GM12878 (cell line): Measurements from ENCODE around the gene TOB1. TPM values are rescaled to one million over a fixed set of nuclear protein-coding genes. Genes with fewer than 3 reads are reported as not detected.

Experiments
- BRCA1 ChIP-seq: IDR thresholded peaks from 2 replicates; pipeline ENCODE4 v1.6.1; 2011; ENCODE audit warnings: low read depth, low read length, improper control_type of control experiment
- CBX5 ChIP-seq: sonication (generic); IDR thresholded peaks from 2 replicates; pipeline ENCODE4 v1.6.1; 2016; ENCODE audit warnings: low read depth, moderate library complexity, mild to moderate bottlenecking, inconsistent platforms
- CHD2 ChIP-seq: IDR thresholded peaks from 2 replicates; pipeline ENCODE4 v1.6.1; 2011; ENCODE audit warnings: low read depth, low read length, improper control_type of control experiment, borderline replicate concordance
- E2F8 ChIP-seq: fragments of 450-650 bp; IDR thresholded peaks from 2 replicates; pipeline ENCODE4 v1.6.1; 2018; ENCODE audit warnings: mild to moderate bottlenecking, low read depth, moderate library complexity; ENCODE audit not compliant: partially characterized antibody
- KDM1A ChIP-seq: fragments of 200-600 bp; sonication (generic); IDR thresholded peaks from 2 replicates; pipeline ENCODE4 v1.6.1; 2016; ENCODE audit warnings: borderline replicate concordance
- KLF5 ChIP-seq: fragments of 450-650 bp; IDR thresholded peaks from 2 replicates; pipeline ENCODE4 v1.6.1; 2014; ENCODE audit warnings: mild to moderate bottlenecking; ENCODE audit not compliant: partially characterized antibody
- MEF2B ChIP-seq: fragments of 450-650 bp; IDR thresholded peaks from 2 replicates; pipeline ENCODE4 v1.6.1; 2018; ENCODE audit warnings: mild to moderate bottlenecking, moderate library complexity; ENCODE audit not compliant: partially characterized antibody, poor library complexity, severe bottlenecking
- MLLT1 ChIP-seq: fragments of 450-650 bp; IDR thresholded peaks from 2 replicates; pipeline ENCODE4 v1.6.1; 2016; ENCODE audit warnings: mild to moderate bottlenecking
- NR2C1 ChIP-seq: fragments of 450-650 bp; IDR thresholded peaks from 2 replicates; pipeline ENCODE4 v1.6.1; 2017; ENCODE audit warnings: antibody characterized with exemption, mild to moderate bottlenecking, moderate library complexity
- PML ChIP-seq: IDR thresholded peaks from 2 replicates; pipeline ENCODE4 v1.6.1; 2012; ENCODE audit warnings: low read length, inconsistent platforms
- POLR2AphosphoS5 ChIP-seq: IDR thresholded peaks from 2 replicates; pipeline ENCODE4 v1.6.1; 2011; ENCODE audit warnings: mild to moderate bottlenecking, low read length, inconsistent platforms
- RBBP5 ChIP-seq: fragments of 200-600 bp; sonication (generic); conservative IDR thresholded peaks from 2 replicates; pipeline ENCODE4 v1.6.1; 2016
- SIX5 ChIP-seq: IDR thresholded peaks from 2 replicates; pipeline ENCODE4 v1.6.1; 2011; ENCODE audit warnings: mild to moderate bottlenecking, low read depth, low read length, moderate library complexity; ENCODE audit not compliant: severe bottlenecking
- SP1 ChIP-seq: IDR thresholded peaks from one replicate; pipeline ENCODE4 v1.6.1; 2011; ENCODE audit warnings: low read depth, low read length
- TARDBP ChIP-seq: IDR thresholded peaks from 2 replicates; pipeline ENCODE4 v1.6.1; 2016; ENCODE audit warnings: borderline replicate concordance
- USF1 ChIP-seq: IDR thresholded peaks from 2 replicates; pipeline ENCODE4 v1.6.1; 2011; ENCODE audit warnings: borderline replicate concordance, low read depth, mild to moderate bottlenecking, moderate library complexity, mixed read lengths, low read length; ENCODE audit not compliant: insufficient read depth; ENCODE audit errors: extremely low read length
- YBX1 ChIP-seq: fragments of 450-650 bp; IDR thresholded peaks from 2 replicates; pipeline ENCODE4 v1.6.1; 2016; ENCODE audit warnings: antibody characterized with exemption
- ZBTB40 ChIP-seq: fragments of 450-650 bp; IDR thresholded peaks from 2 replicates; pipeline ENCODE4 v1.6.1; 2016; ENCODE audit warnings: mild to moderate bottlenecking, moderate library complexity, borderline replicate concordance
- ZNF384 ChIP-seq: IDR thresholded peaks from 2 replicates; pipeline ENCODE4 v1.6.1; 2012; ENCODE audit warnings: low read depth, mild to moderate bottlenecking, low read length, improper control_type of control experiment, borderline replicate concordance
- polyA plus RNA-seq, 11 experiments: library from polyadenylated mRNA; depleted of rRNA in 4 of 11; unstranded in 6 of 11; stranded (reverse) in 5 of 11; fragments of >200 nt; fragmentation: Nextera tagmentation in 4 of 11; fragmentation: Illumina TruSeq in 1 of 11; extraction: Ambion mirVana in 4 of 11; extraction: Trizol in 1 of 11; gene quantifications; 1 replicate in 1 of 11; 2 replicates in 10 of 11; pipeline versions ENCODE4 v1.2.1 to v1.2.3, GENCODE V29; 2011 to 2016; ENCODE audit warnings: inconsistent platforms in 2 of 11, missing spikeins in 2 of 11, low read depth in 1 of 11
- total RNA-seq, 4 experiments: library from RNA; depleted of rRNA in 3 of 4; stranded (reverse); fragments of >200 nt in 3 of 4; fragmentation: Illumina TruSeq in 1 of 4; extraction: Trizol in 1 of 4; gene quantifications; 2 replicates each; pipeline versions ENCODE4 v1.2.1 to v1.2.3, GENCODE V29; 2013 to 2021
- TF ChIP-seq, protein P1 (sequence below): IDR thresholded peaks from 2 replicates; pipeline ENCODE4 v1.6.1; 2012; ENCODE audit warnings: low read depth, low read length, improper control_type of control experiment

The TOB1 gene
- total and polyA plus RNA-seq, 10 of the 15 experiments (the other 5 are each of a cell fraction or from before 2014, with no cell fraction given): 5.0 to 32.4 (median 13.7) TPM

- TF ChIP-seq E2F8 (peak; percentile 45), POLR2AphosphoS5 (peak; percentile 99), NR2C1 (no peak), KDM1A (no peak), RBBP5 (no peak), KLF5 (no peak), TARDBP (no peak), ZNF384 (no peak), PML (peak; percentile 99), MEF2B (no peak), CBX5 (peak; percentile 87; the same call in 1 of the 2 replicates), CHD2 (peak; percentile 88), SP1 (peak; percentile 13), MLLT1 (no peak), USF1 (no peak), BRCA1 (no peak), ZBTB40 (no peak), YBX1 (no peak), SIX5 (no peak)
- TF ChIP-seq, protein P1, sequence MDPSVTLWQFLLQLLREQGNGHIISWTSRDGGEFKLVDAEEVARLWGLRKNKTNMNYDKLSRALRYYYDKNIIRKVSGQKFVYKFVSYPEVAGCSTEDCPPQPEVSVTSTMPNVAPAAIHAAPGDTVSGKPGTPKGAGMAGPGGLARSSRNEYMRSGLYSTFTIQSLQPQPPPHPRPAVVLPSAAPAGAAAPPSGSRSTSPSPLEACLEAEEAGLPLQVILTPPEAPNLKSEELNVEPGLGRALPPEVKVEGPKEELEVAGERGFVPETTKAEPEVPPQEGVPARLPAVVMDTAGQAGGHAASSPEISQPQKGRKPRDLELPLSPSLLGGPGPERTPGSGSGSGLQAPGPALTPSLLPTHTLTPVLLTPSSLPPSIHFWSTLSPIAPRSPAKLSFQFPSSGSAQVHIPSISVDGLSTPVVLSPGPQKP: no peak
Observed at GRCh38 chr17:50866261-50866949, at the start of gene TOB1 (continued).
